CD4-positive, alpha-beta memory T cell (primary cell): ENCODE measurements around the gene DNAJC6. TPM values are rescaled to one million over a fixed set of nuclear protein-coding genes. Genes with fewer than 3 reads are reported as not detected.

Experiments used
- CTCF ChIA-PET: fragments of 350-600 bp; sonication (Branson Sonifier 250); formaldehyde crosslinking; loops from one replicate; lab custom pipeline; 2021; ENCODE audit warnings: inconsistent platforms; ENCODE audit not compliant: partially characterized antibody; lab: Charles Lee
- POLR2A ChIA-PET: fragments of 350-600 bp; sonication (Branson Sonifier 250); formaldehyde crosslinking; loops from one replicate; lab custom pipeline; 2021; ENCODE audit not compliant: partially characterized antibody; lab: Charles Lee
- DNase-seq, 5 donors: peaks; one replicate each; pipeline versions ENCODE4 v3.0.0 to v3.0.0-alpha.2; 2020 to 2022; ENCODE audit warnings: mixed read lengths in 1 of 5
- H3K27ac ChIP-seq: one replicate; pipeline ENCODE4 v1.7.0; 2013; ENCODE audit warnings: low read depth, low read length
- H3K27me3 ChIP-seq: 2 replicates; pipeline ENCODE4 v1.7.0; 2013; ENCODE audit warnings: mild to moderate bottlenecking, low read length, moderate library complexity; ENCODE audit not compliant: insufficient read depth
- H3K36me3 ChIP-seq: 2 replicates; pipeline ENCODE4 v1.7.0; 2013; ENCODE audit warnings: mild to moderate bottlenecking, low read length, moderate library complexity; ENCODE audit not compliant: insufficient read depth
- H3K4me1 ChIP-seq: 2 replicates; pipeline ENCODE4 v1.7.0; 2013; ENCODE audit warnings: mild to moderate bottlenecking, low read length, moderate library complexity; ENCODE audit not compliant: insufficient read depth
- H3K4me3 ChIP-seq, 2 donors: one replicate each; pipeline ENCODE4 v1.7.0; 2013; ENCODE audit warnings: low read length in 2 of 2, mild to moderate bottlenecking in 1 of 2
- H3K9me3 ChIP-seq, 2 donors: one replicate each; pipeline ENCODE4 v1.7.0; 2013; ENCODE audit warnings: low read length in 2 of 2, control low read depth in 1 of 2; ENCODE audit not compliant: control insufficient read depth in 1 of 2
- H3K27ac Mint-ChIP-seq, 7 donors: one replicate each; pipeline ENCODE4 v1.8.0; 2020 to 2021; ENCODE audit warnings: mixed read lengths in 7 of 7, mild to moderate bottlenecking in 6 of 7, inconsistent platforms in 3 of 7, moderate library complexity in 3 of 7
- H3K27me3 Mint-ChIP-seq, 2 donors: one replicate each; pipeline ENCODE4 v1.8.0; 2020 to 2021; ENCODE audit warnings: mixed read lengths in 2 of 2
- H3K36me3 Mint-ChIP-seq, 2 donors: one replicate each; pipeline ENCODE4 v1.8.0; 2020 to 2021; ENCODE audit warnings: mixed read lengths in 2 of 2, inconsistent platforms in 1 of 2, mild to moderate bottlenecking in 1 of 2
- H3K4me1 Mint-ChIP-seq, 4 donors: one replicate each; pipeline ENCODE4 v1.8.0; 2020 to 2021; ENCODE audit warnings: mixed read lengths in 4 of 4, mild to moderate bottlenecking in 1 of 4
- H3K4me3 Mint-ChIP-seq, 8 donors: one replicate each; pipeline ENCODE4 v1.8.0; 2020 to 2021; ENCODE audit warnings: mixed read lengths in 8 of 8, mild to moderate bottlenecking in 7 of 8, moderate library complexity in 6 of 8, inconsistent platforms in 3 of 8
- H3K9me3 Mint-ChIP-seq, 8 donors: one replicate each; pipeline ENCODE4 v1.8.0; 2020 to 2021; ENCODE audit warnings: mixed read lengths in 8 of 8, mild to moderate bottlenecking in 5 of 8, inconsistent platforms in 3 of 8, moderate library complexity in 1 of 8
- intact Hi-C: fragments of 100-400 bp; cut with micrococcal nuclease; formaldehyde crosslinking; loops from one replicate; pipeline ENCODE4 v1.15.1; 2023
- polyA plus RNA-seq, 2 donors: library from polyadenylated mRNA; unstranded; fragments of 300-500 nt; fragmentation: Illumina TruSeq; gene quantifications; one replicate each; pipeline ENCODE4 v1.2.3, GENCODE V29; 2021
- total RNA-seq, 2 experiments: library from RNA; stranded (reverse); gene quantifications; one replicate each; pipeline ENCODE4 v1.2.3, GENCODE V29; 2021

Gene DNAJC6
- total and polyA plus RNA-seq, 4 experiments from 2014 or later, result 0.35 to 4.3 (median 2.2) TPM

GRCh38 chr1:65355031-65355712, 45.8 kb downstream of the DNAJC6 start:
- no peak overlapping the region for H3K27ac ChIP-seq
- Mint-ChIP-seq H3K4me1 (no peaks in the 10 kb centered on the region), H3K9me3 (peaks cover 0 to under 1% (median 0%) of the 10 kb centered on the region in 8 donors), H3K27ac (no peak overlapping the region), H3K36me3 (no peaks in the 10 kb centered on the region), H3K4me3 (no peak overlapping the region), H3K27me3 (peaks cover 0 to 4% of the 10 kb centered on the region in 2 donors)
- H3K4me1 ChIP-seq, result no peaks in the 10 kb centered on the region
- intact Hi-C loops, result no loop called here
- DNase-seq, result no peak
- no peak overlapping the region for H3K4me3 ChIP-seq
- H3K36me3 ChIP-seq, result no peaks in the 10 kb centered on the region
- ChIA-PET POLR2A (no interaction called here), CTCF (no interaction called here)
- H3K27me3 ChIP-seq, result no peaks in the 10 kb centered on the region
- no peaks in the 10 kb centered on the region for H3K9me3 ChIP-seq

- ChIA-PET CTCF (no interaction called here), POLR2A (no interaction called here)
- H3K27ac Mint-ChIP-seq, result no peak overlapping the region
- no peaks in the 10 kb centered on the region for H3K36me3 Mint-ChIP-seq
- Histone ChIP-seq H3K27ac (no peak overlapping the region), H3K9me3 (no peaks in the 10 kb centered on the region), H3K36me3 (no peaks in the 10 kb centered on the region), H3K27me3 (no peaks in the 10 kb centered on the region), H3K4me1 (no peaks in the 10 kb centered on the region), H3K4me3 (no peak overlapping the region)
- intact Hi-C loops, result no loop called here
- no peaks in the 10 kb centered on the region for H3K4me1 Mint-ChIP-seq
- peaks cover 0 to 4% of the 10 kb centered on the region in 2 donors for H3K27me3 Mint-ChIP-seq
- no peak for DNase-seq
- H3K4me3 Mint-ChIP-seq, result no peak overlapping the region
- peaks cover 0 to 2% (median 0%) of the 10 kb centered on the region in 8 donors for H3K9me3 Mint-ChIP-seq
Measured at GRCh38 chr1:65357291-65357960, 48.1 kb downstream of the DNAJC6 start.

- POLR2A ChIA-PET, result no interaction called here
- peaks cover 0 to 4% of the 10 kb centered on the region in 2 donors for H3K27me3 Mint-ChIP-seq
- Histone ChIP-seq H3K27ac (no peak overlapping the region), H3K36me3 (no peaks in the 10 kb centered on the region), H3K4me1 (no peaks in the 10 kb centered on the region), H3K27me3 (no peaks in the 10 kb centered on the region), H3K9me3 (no peaks in the 10 kb centered on the region), H3K4me3 (no peak overlapping the region)
- CTCF ChIA-PET, result no interaction called here
- no peaks in the 10 kb centered on the region for H3K4me1 Mint-ChIP-seq
- no peaks in the 10 kb centered on the region for H3K36me3 Mint-ChIP-seq
- no peak for DNase-seq
- H3K4me3 Mint-ChIP-seq, result no peak overlapping the region
- peaks cover 0 to 2% (median 0%) of the 10 kb centered on the region in 8 donors for H3K9me3 Mint-ChIP-seq
- no peak overlapping the region for H3K27ac Mint-ChIP-seq
- intact Hi-C loops, result no loop called here
Measured at GRCh38 chr1:65359888-65360287, 50.5 kb downstream of the DNAJC6 start.

- ChIA-PET CTCF (interaction anchor here (0.7 to 1.2 kb wide), 2 partner anchors 19 to 22 kb away, joined by 3 read pairs; no protein-coding TSS in a partner anchor), POLR2A (no interaction called here)
- no peak for DNase-seq
- intact Hi-C loops, result no loop called here
- H3K27me3 Mint-ChIP-seq, result no peaks in the 10 kb centered on the region
- peaks cover 0 to 2% (median 0%) of the 10 kb centered on the region in 8 donors for H3K9me3 Mint-ChIP-seq
- H3K27ac Mint-ChIP-seq, result no peak overlapping the region
- no peak overlapping the region for H3K4me3 Mint-ChIP-seq
- Histone ChIP-seq H3K27ac (no peak overlapping the region), H3K4me1 (no peaks in the 10 kb centered on the region), H3K36me3 (no peaks in the 10 kb centered on the region), H3K4me3 (no peak overlapping the region), H3K9me3 (no peaks in the 10 kb centered on the region), H3K27me3 (no peaks in the 10 kb centered on the region)
- no peaks in the 10 kb centered on the region for H3K36me3 Mint-ChIP-seq
- H3K4me1 Mint-ChIP-seq, result no peaks in the 10 kb centered on the region
Measured at GRCh38 chr1:65360648-65361047, 51.3 kb downstream of the DNAJC6 start.

GRCh38 chr1:65362545-65362944, 53.2 kb downstream of the DNAJC6 start:
- ChIA-PET CTCF (no interaction called here), POLR2A (no interaction called here)
- Mint-ChIP-seq H3K9me3 (peaks cover 0 to 2% (median 0%) of the 10 kb centered on the region in 8 donors), H3K4me3 (no peak overlapping the region), H3K27ac (no peak overlapping the region), H3K4me1 (no peaks in the 10 kb centered on the region), H3K27me3 (no peaks in the 10 kb centered on the region), H3K36me3 (no peaks in the 10 kb centered on the region)
- no peaks in the 10 kb centered on the region for H3K9me3 ChIP-seq
- H3K27me3 ChIP-seq, result no peaks in the 10 kb centered on the region
- no peaks in the 10 kb centered on the region for H3K4me1 ChIP-seq
- H3K27ac ChIP-seq, result no peak overlapping the region
- intact Hi-C loops, result no loop called here
- no peaks in the 10 kb centered on the region for H3K36me3 ChIP-seq
- H3K4me3 ChIP-seq, result no peak overlapping the region
- no peak for DNase-seq

DNA sequence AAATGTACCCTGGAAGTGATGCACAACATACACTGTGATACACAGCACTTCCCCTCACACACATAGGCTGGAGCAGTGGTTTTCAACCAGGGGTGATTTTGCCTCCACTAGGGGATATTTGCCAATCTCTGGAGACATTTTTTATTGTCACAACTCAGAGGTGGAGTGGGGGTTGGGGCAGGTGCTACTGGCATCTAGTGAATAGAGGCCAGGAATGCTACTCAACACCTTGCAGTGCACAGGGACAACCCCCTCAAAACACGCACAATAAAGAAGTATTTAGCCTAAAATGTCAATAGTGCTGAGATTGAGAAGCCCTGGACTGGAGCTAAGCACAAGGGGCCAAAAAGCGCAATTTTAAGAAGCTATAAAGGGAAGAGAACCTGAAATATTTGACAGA, 54.1 kb downstream of the DNAJC6 start:
- Histone ChIP-seq H3K4me1 (no peaks in the 10 kb centered on the region), H3K27me3 (no peaks in the 10 kb centered on the region), H3K36me3 (no peaks in the 10 kb centered on the region), H3K9me3 (no peaks in the 10 kb centered on the region), H3K27ac (no peak overlapping the region), H3K4me3 (no peak overlapping the region)
- intact Hi-C loops, result no loop called here
- ChIA-PET CTCF (no interaction called here), POLR2A (interaction anchor here (0.6 kb wide), 1 partner anchor 176 kb away, joined by 7 read pairs; no protein-coding TSS in a partner anchor)
- Mint-ChIP-seq H3K27me3 (no peaks in the 10 kb centered on the region), H3K36me3 (peaks cover 0 to 2% of the 10 kb centered on the region in 2 donors), H3K4me3 (no peak overlapping the region), H3K4me1 (no peaks in the 10 kb centered on the region), H3K9me3 (peaks cover 0 to 2% (median 0%) of the 10 kb centered on the region in 8 donors), H3K27ac (peak overlapping the region in 1 of 7 donors; percentile 32)
- DNase-seq, result no peak

- Mint-ChIP-seq H3K27me3 (no peaks in the 10 kb centered on the region), H3K27ac (no peak overlapping the region), H3K4me3 (no peak overlapping the region), H3K9me3 (no peaks in the 10 kb centered on the region), H3K4me1 (no peaks in the 10 kb centered on the region), H3K36me3 (peaks cover 0 to 6% of the 10 kb centered on the region in 2 donors)
- no peaks in the 10 kb centered on the region for H3K9me3 ChIP-seq
- no peaks in the 10 kb centered on the region for H3K27me3 ChIP-seq
- no peak overlapping the region for H3K27ac ChIP-seq
- no peak for DNase-seq
- H3K36me3 ChIP-seq, result no peaks in the 10 kb centered on the region
- ChIA-PET POLR2A (no interaction called here), CTCF (no interaction called here)
- H3K4me1 ChIP-seq, result no peaks in the 10 kb centered on the region
- H3K4me3 ChIP-seq, result no peak overlapping the region
- intact Hi-C loops, result no loop called here
Measured at GRCh38 chr1:65368403-65368802, 59.1 kb downstream of the DNAJC6 start.
